Fibroblast of pulmonary artery (primary cell): ENCODE data around the gene ZNF536.

ENCODE experiments used
- DNase-seq: peaks from one replicate; pipeline ENCODE4 v3.0.0-alpha.2; 2010; ENCODE audit warnings: low read depth
- H3K4me3 ChIP-seq: replicated peaks from 2 replicates; pipeline ENCODE4 v1.5.1; 2011; ENCODE audit warnings: low read depth, mild to moderate bottlenecking, control low read depth, low read length, moderate library complexity
- TF ChIP-seq, protein P1 (sequence below): IDR thresholded peaks from 2 replicates; pipeline ENCODE4 v1.5.1; 2011; ENCODE audit warnings: mild to moderate bottlenecking, control low read depth, low read length, inconsistent platforms; ENCODE audit errors: missing control alignments

ZNF536 gene

GRCh38 chr19:30529876-30530275, 157.7 kb downstream of the ZNF536 start:
- no peak overlapping the region for H3K4me3 ChIP-seq
- no peak for DNase-seq
- TF ChIP-seq, protein P1, sequence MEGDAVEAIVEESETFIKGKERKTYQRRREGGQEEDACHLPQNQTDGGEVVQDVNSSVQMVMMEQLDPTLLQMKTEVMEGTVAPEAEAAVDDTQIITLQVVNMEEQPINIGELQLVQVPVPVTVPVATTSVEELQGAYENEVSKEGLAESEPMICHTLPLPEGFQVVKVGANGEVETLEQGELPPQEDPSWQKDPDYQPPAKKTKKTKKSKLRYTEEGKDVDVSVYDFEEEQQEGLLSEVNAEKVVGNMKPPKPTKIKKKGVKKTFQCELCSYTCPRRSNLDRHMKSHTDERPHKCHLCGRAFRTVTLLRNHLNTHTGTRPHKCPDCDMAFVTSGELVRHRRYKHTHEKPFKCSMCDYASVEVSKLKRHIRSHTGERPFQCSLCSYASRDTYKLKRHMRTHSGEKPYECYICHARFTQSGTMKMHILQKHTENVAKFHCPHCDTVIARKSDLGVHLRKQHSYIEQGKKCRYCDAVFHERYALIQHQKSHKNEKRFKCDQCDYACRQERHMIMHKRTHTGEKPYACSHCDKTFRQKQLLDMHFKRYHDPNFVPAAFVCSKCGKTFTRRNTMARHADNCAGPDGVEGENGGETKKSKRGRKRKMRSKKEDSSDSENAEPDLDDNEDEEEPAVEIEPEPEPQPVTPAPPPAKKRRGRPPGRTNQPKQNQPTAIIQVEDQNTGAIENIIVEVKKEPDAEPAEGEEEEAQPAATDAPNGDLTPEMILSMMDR: no peak

DNA sequence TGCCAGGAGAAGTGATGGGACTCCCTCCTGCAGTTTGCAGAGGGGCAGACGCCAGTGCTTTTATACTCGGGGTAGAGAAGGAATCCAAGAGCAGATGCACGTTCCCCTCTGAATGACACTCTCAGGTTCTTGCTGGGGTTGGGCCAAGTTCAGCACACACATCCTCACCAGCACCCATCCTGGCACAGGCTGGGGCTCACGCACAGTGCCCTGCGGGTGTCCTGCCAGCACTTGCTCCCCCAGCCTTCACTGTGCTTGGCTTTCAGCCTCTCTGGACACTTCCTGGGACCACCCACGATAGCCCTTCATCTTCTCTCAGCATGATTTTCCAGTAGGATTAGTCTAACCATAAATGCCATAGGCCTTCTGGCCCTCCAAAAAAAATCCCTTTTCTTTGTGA, 158.6 kb downstream of the ZNF536 start:
- H3K4me3 ChIP-seq: no peak overlapping the region
- DNase-seq: no peak
- TF ChIP-seq, protein P1: no peak

DNA sequence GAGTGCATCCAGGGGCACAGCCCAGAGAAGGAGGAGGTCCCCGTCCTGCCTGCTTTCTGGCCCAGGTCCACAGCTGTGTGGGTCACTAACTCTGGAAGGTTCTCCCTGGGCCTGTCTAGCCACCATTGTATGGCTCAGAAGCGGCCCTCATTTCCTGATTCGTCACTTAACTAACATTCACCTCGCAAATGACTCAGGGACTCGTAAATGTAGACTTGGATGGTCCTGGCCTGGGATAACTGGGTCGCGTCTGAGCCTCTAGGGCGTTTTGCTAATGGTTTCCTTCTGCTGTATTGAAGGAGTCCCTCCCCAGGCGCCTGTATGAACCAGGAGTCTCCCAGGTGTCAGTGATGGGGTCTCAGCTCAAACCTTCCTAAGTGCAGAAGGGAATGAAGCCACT, 162.8 kb downstream of the ZNF536 start:
- no peak for DNase-seq
- no peak overlapping the region for H3K4me3 ChIP-seq
- TF ChIP-seq, protein P1: no peak

- TF ChIP-seq, protein P1: no peak
- H3K4me3 ChIP-seq: no peak overlapping the region
- no peak for DNase-seq
Measured at GRCh38 chr19:30536975-30537374, 164.8 kb downstream of the ZNF536 start.

DNA sequence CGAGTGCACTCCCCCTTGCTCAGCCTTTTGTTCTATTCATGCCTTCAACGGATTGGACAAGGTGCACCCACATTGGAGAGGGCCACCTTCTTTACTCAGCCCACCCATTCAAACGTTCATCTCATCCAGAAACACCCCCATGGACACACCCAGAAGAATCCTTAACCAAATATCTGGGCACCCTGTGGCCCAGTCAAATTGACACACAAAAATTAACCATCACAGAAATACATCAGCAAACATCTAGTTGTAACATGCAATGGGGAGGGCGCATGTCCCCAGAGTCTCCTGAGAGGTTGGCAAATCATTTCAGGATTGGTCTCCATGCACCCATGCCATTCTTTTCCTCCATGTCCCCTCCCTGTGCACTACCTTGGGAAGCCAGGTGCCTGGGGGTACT, 167.1 kb downstream of the ZNF536 start:
- no peak for DNase-seq
- no peak overlapping the region for H3K4me3 ChIP-seq
- TF ChIP-seq, protein P1: no peak

- no peak overlapping the region for H3K4me3 ChIP-seq
- DNase-seq: no peak
- TF ChIP-seq, protein P1: no peak
Measured at GRCh38 chr19:30539981-30540380, 167.8 kb downstream of the ZNF536 start.

DNA sequence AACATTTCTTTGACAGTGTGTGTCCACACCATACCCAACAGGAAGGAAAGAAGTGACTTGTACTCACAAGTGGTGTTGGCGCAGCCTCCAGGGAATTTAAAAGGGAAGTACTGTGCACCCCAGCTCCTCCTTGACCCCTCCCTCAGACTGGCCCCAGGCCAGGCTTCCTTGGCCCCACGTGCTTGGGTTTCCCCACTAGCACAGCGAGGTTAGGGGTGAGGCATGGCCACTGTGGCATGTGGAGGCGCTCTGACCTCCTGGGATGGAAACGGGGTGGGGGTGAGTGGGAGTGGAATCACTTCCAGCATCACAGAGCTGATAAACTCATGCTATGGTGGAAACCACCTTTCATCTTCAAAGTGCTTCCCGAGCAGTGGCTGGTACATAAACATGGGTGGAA, 168.6 kb downstream of the ZNF536 start:
- H3K4me3 ChIP-seq: no peak overlapping the region
- no peak for DNase-seq
- TF ChIP-seq, protein P1: no peak
